Dermis blood vessel endothelial cell (primary cell): ENCODE measurements around the gene BBS1. TPM values are rescaled to one million over a fixed set of nuclear protein-coding genes. Genes with fewer than 3 reads are reported as not detected.

Source experiments
- DNase-seq: peaks from one replicate; pipeline ENCODE4 v3.0.0; 2010
- total RNA-seq: library from RNA; depleted of rRNA; stranded (reverse); fragments of >200 nt; gene quantifications from 2 replicates; pipeline ENCODE4 v1.2.3, GENCODE V29; 2014

The BBS1 gene
- total RNA-seq, 1 donor from 2014 or later, result 36.8 TPM

DNA sequence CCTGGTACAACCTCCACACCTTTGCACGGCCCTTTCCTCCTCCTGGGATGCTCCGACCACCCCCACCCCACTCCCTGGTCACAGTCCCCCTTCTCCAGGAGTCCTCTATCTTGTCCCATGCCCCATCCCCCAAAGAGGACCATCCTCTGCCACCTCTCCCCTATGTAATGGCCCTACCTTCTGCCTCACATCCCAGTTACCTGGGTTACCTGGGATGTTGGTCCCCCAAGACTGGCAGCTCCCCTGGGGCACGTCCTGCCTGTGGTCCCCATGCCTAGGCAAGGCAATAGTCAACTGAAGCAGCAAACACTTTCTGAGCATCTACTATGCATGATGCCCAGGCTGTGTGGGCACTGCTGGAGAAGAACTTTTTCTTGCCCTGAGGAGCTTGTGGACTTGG, 45.0 kb downstream of the BBS1 start:
- no peak for DNase-seq

DNA sequence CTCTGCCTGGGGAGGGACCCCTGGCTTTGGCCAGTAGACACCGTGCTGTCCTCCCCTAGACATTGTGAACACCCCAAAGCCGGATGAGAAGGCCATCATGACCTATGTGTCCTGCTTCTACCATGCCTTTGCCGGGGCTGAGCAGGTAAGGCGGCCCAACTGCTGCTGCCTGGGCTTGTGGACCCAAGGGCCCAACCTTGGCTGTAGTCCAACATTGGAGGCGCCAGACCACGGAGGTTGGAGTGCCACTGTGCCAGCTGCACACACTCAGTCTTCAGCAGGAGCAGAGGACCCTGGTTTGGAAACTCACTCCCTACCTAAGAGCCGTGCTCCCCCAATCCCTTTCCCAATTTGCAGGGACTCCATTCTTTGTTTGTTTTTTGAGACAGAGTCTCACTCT, 45.7 kb downstream of the BBS1 start:
- no peak for DNase-seq

DNA sequence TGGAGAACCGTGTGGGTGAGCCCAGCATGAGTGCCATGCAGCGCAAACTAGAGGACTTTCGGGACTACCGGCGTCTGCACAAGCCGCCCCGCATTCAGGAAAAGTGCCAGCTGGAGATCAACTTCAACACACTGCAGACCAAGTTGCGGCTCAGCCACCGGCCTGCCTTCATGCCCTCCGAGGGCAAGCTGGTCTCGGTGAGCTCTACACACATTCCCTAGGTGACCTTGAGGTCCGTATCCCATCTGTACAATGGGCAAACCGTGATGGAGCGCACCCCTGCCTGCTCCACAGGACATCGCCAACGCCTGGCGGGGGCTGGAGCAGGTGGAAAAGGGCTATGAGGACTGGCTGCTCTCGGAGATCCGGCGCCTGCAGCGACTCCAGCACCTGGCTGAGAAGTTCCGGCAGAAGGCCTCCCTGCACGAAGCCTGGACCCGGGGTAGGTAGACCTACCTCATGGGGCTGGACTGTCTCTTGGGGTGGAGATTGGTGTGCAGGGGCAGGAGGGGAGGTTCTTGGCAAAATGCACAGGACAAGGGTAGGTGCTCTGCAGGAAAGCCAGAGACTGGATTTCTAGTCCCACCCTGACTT, 47.4 kb downstream of the BBS1 start:
- no peak for DNase-seq

DNA sequence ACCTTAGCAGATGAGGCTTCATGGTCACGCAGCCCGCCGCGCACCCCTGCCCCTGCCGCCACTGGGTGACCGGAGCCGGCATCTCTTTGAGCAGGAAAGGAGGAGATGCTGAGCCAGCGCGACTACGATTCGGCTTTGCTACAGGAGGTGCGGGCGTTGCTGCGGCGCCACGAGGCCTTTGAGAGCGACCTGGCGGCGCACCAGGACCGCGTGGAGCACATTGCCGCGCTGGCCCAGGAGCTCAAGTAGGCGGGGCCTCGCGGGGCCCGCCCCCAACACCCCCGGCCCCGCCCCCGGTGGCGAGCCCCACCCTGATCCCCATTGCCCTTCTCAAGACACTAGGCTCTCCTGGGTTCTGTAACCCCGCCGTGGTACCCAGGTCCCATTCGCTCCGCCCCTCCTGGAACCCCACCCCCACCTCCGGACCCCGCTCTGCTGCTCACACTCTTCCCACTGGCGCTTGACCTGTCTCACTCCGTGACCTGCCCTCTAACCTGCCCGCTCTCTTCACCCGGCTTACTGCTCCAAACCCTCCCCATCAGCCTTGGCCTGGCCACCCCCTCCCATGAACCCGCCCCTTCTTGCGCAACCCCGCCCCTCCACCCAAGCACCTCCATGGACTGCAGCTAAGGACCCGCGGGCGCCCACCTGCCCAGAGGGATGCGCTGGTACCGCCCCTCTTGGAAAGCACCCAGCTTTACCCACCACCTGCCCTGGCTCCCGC, 48.9 kb downstream of the BBS1 start:
- DNase-seq, result no peak

DNA sequence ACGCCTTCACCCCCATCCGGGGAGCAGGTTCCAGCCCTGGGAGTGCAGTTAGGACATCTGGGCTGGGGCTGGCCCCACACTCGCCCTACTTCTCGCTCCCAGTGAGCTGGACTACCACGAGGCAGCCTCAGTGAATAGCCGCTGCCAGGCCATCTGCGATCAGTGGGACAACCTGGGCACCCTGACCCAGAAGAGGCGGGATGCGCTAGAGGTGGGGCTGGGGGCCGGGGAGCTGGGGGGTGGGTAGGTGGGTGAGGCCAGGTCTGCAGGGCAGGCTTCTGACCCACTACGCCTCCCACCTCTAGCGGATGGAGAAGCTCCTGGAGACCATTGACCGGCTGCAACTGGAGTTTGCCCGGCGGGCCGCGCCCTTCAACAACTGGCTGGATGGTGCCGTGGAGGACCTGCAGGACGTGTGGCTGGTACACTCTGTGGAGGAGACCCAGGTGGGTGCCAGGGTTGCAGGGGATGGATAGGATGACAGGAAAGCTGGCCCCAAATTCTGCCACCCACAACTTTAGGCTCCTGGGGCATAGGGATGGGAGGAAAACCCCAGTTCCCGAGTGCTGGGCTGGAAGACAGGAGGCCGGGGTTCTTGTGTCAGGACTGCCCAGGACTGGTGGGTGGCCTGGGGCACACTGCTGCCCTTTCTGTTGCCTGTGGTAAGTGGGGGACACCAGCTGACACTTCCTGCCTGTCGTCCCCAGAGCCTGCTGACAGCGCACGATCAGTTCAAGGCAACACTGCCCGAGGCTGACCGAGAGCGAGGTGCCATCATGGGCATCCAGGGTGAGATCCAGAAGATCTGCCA, 49.6 kb downstream of the BBS1 start:
- DNase-seq, result no peak

DNA sequence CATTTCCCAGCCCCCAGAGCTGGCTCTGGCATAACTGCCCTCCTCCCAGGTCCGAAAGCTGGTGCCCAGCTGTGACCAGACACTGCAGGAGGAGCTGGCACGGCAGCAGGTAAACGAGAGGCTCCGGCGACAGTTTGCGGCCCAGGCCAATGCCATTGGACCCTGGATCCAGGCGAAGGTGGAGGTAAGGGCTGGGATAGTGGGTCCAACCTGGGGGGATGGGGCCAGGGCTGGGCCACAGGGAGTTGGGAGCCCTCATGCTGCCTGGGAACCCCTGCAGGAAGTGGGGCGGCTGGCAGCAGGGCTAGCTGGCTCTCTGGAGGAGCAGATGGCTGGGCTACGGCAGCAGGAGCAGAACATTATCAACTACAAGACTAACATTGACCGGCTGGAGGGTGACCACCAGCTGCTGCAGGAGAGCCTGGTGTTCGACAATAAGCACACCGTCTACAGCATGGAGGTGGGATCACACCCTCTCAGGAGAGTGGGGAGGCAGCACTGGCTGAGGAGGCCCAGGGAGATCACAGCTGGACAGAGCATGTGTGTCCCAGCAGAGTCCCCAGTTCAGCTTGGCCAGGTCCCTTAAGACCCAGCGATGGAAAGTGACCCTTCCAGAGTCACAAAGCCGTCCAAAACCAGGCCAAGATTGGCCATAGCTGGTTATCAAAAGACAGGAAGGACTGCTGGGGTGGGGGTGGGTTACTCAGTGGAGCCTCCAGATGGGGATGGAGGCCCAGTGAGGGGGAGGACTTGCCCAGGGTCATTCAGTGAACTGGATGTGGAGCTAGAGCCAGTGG, 50.9 kb downstream of the BBS1 start:
- no peak for DNase-seq

DNA sequence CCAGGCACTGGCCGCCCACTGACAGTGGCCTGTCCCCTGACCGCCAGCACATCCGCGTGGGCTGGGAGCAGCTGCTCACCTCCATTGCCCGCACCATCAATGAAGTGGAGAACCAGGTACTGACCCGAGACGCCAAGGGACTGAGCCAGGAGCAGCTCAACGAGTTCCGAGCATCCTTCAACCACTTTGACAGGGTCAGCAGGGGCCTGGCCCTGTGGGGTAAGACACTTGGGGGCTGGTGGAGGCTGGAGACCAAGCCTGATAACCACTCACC, 51.5 kb downstream of the BBS1 start:
- no peak for DNase-seq

DNA sequence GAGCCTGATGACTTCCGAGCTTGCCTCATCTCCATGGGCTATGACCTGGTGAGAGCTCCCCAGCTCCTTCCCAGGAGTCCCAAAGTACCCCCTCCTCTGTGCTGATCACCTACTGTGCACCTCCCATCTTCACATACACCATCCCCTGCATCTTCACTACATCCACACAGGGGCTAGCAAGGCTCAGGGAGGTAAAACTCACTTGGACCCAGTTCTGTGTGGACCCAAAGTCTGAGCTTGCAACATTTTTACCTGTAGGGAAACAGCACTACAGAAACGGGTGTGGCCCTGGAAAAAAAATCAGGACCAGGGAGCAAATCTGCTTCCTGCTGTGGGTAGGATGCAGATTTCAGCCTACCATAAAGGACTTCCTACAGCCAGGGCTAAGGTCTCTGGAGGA, 51.8 kb downstream of the BBS1 start:
- no peak for DNase-seq

DNA sequence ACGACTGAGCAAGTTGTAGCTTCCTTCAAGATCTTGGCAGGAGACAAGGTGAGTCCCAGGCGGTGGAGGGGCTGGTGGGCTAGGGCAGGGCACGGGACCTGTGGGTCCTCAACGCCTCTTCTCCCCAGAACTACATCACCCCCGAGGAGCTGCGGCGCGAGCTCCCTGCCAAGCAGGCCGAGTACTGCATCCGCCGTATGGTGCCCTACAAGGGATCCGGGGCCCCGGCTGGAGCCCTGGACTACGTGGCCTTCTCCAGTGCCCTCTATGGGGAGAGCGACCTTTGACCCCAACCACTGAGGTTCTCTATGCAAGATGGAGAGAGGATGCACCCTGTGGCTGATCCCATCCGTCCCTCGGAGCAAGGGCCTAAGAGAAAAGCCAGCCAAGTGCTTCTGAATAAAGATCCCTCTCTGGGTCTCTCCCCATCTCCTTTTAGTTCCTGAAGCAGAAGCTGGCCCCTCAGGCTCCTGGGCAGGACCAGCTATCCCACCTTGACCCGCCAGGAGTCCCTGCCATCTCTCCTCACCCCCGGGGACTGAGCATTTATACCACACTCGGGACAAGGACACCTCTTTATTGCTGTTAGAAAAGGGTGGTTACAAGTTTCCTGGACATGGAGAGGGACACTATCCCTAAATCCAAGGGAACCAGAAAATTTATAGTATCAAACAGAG, 52.6 kb downstream of the BBS1 start:
- DNase-seq, result no peak

DNA sequence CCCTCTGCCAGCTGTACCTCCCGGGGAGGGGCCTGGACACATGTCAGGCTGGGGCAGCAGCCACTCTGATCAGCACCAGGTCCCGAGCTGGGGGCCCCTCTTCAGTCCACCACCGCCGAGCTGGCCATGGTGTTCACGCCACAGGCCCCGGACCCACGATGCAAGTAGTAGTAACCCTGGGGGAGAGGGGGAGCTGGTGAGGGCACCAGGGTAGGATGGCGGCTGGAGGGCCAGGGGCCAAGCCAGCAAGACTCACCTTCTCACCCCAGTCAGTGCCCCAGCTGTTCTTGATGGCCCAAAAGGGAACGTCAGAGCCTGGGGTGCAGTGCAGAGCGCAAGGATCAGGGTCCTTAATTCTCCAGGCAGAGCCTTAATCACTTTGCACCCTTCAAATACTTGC, 53.4 kb downstream of the BBS1 start:
- DNase-seq, result no peak

DNA sequence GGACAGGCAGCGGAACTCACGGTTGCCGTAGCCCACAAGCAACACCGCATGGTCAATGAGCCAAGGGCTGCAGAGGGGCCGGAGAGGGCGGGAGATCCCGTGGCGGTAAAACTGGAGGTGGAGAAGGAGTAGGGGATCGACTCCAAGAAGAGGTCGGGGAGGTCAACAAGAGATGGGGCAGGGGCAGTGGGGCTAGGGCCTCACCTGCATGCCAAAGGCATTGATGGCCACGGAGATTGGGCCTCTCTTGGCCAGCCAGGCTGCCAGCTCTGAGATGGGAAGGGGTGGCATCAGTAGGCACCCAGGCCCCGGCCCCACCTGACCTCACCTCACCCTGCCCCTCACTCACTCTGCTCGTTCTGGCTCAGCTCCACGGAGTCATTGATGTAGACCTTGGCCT, 54.1 kb downstream of the BBS1 start:
- no peak for DNase-seq

DNA sequence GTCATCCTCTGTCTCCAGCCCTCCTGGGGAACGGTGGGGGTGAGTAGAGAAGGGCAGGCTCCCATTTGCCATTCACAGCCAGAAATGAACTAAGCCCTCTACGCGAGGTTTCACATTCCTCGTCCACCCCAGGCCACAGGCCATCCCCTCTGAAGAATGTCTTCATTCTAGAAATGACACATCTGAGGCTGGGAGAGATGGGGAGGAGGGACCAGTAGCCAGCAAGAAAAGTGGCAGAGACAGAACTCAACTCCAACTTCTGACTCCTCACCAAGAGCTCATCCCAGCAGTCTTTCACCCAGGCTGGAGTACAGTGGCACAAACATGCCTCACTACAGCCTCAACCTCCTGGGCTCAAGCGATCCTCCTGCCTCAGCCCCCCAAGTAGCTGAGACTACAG, 54.5 kb downstream of the BBS1 start:
- DNase-seq, result no peak

GRCh38 chr11:66566221-66566620, 55.8 kb downstream of the BBS1 start:
- DNase-seq, result no peak

GRCh38 chr11:66567787-66568123, 57.3 kb downstream of the BBS1 start:
- DNase-seq, result no peak

- DNase-seq, result peak; percentile 86
Measured at GRCh38 chr11:66568124-66568916, 57.9 kb downstream of the BBS1 start, which contains the start of gene CTSF. TSS of gene CTSF (minus strand) at chr11:66568606. CDS start at chr11:66568486, 120 bp downstream.

DNA sequence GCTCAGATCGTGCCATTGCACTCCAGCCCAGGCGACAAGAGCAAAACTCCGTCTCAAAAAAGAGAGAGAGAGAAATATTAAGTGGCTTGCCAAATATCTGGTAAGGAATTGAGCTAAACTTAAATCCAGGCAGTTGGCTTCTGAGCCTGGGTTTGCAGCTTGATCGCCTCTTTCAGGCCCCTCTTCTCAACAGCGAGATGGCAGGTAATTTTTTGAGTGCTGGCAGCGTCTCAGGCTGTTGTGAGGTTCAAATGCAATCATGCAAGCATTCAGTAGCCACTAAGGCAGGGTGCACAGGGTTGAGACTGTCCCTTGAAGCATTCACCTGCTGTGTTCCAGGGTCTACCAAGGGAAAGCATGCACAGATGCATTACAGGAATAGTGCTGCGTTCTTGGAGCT, 58.6 kb downstream of the BBS1 start:
- no peak for DNase-seq

DNA sequence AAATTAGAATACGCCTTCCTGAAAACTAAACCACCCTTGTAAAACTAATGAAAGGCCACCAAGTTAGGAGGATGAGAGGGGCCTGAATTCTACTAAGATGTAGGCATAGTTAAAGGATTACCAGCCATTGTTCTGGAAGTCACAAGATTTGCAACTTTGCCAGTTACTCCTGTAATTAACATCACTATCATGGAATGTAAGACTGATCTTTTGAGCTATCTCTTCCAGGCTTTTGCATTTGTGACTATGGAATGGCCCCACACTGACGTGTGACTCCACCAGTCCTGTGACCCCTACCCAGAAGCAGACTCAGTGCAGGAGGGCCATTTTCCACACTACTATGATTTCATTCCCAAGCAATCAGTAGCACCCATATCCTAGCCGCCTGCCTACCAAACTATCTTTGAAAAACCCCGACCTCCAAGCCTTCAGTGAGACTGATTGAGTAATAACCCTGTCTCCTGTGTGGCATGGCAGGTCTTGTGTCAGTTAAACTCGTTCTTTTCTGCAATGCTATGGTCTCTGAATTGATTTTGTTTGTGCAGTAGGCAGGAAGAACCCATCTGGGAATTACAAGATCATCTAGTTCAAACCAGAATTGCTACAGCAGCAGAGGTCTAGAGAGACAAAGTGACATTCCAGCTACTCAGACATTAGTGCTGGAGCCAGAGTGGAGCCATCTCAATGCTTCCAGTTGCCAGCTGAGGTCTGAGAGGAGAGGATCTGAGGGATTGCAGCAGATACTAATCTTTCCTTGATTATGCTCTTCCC, 59.8 kb downstream of the BBS1 start:
- DNase-seq, result no peak

GRCh38 chr11:66570850-66571180, 60.4 kb downstream of the BBS1 start:
- DNase-seq, result no peak

GRCh38 chr11:66579017-66579606, 68.7 kb downstream of the BBS1 start:
- peak; percentile 84 for DNase-seq

DNA sequence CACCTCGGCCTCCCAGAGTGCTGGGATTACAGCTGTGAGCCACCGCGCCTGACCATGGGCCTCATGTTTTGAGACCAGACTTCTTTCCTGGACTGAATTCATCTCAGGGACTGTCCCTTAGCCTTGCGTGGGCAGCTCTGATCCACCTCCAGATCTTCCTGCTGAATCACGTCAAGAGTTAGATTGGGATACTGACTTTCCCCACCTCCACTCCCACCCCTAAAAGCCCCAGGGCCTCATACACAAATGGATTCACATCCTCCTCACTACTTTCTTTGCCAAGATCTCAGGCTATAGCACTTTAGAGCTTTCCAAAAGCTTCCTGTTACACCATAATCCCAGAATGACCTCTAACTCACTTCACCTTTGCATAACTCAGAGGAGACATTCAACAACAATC, 70.4 kb downstream of the BBS1 start:
- no peak for DNase-seq

- no peak for DNase-seq
Measured at GRCh38 chr11:66581261-66581660, 70.8 kb downstream of the BBS1 start.
